ENCODE measurements around the gene LZTS2. TPM values are rescaled to one million over a fixed set of nuclear protein-coding genes. Genes with fewer than 3 reads are reported as not detected.

The LZTS2 gene
- total and polyA plus RNA-seq, 2 of the 8 experiments (the other 6 are each of a cell fraction or from before 2014, with no cell fraction given), result 75.7 to 99.5 TPM

DNA sequence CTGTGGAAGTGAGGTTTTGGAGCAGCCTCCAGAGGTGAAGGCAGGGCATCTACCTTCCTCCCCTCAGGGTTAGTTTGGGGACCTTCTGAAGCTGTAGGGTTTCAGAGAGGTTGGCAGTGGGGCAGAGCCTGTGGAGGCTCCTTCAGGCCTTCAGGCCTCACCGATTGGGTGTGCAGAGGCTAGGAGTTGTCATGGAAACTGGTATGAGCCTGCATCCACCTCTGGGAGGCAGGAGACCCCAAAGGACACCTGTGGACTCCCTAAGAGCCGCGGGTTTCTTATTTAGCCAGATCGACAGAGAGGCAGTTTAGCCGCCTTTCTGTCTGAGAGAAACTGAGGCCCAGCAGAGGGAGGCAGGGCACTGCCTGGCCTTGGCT, 2.0 kb downstream of the LZTS2 start:
- no peak for FAIRE-seq
- no peak overlapping the region; a peak in 1 of 7 replicates for H3K9ac ChIP-seq (replicated peaks in 1 of 4; ENCODE audit: extremely low read depth in 1 of 4, low read depth in 3 of 4, low read length in 3 of 4)
- no peak overlapping the region for H2BK120ac ChIP-seq (replicated peaks; ENCODE audit: low read depth, low read length)
- no peak overlapping the region for H2BK15ac ChIP-seq (ENCODE audit: low read length)
- ChIA-PET CTCF (ENCODE audit: partially characterized antibody) (interaction anchor here (0.9 to 26.8 kb wide), 8 partner anchors 6 to 122 kb away, joined by 3 to 464 read pairs (median 4); partner anchors contain the start of genes LZTS2, MRPL43 and TWNK), POLR2A (ENCODE audit: partially characterized antibody) (interaction anchor here (1.4 to 12.6 kb wide), 3 partner anchors 7 to 12 kb away, joined by 3 to 143 read pairs (median 4); no protein-coding TSS in a partner anchor)
- H2BK12ac ChIP-seq (ENCODE audit: low read depth, low read length), result no peak overlapping the region
- H3K4me1 ChIP-seq (replicated peaks in 1 of 4; ENCODE audit: control insufficient read depth in 3 of 4, insufficient read depth in 4 of 4, low read length in 3 of 4), result peaks cover 4 to 19% (median 10%) of the 10 kb centered on the region in 4 experiments
- peak overlapping the region in 1 of 4 experiments; percentile 90; a peak in 1 of 8 replicates for H3K4me3 ChIP-seq (ENCODE audit: extremely low read depth in 1 of 4, insufficient read depth in 2 of 4, low read depth in 3 of 4, low read length in 4 of 4)
- no peak overlapping the region for H3K23ac ChIP-seq (ENCODE audit: insufficient read length)
- peaks cover 0 to 33% of the 10 kb centered on the region in 2 experiments; a peak in 2 of 4 replicates for H3K79me2 ChIP-seq (ENCODE audit: control insufficient read depth in 1 of 2, insufficient read depth in 2 of 2, low read length in 2 of 2)
- H3K36me3 ChIP-seq (ENCODE audit: control insufficient read depth in 2 of 4, insufficient read depth in 4 of 4, low read length in 3 of 4), result peaks cover 11 to 37% (median 28%) of the 10 kb centered on the region in 4 experiments; a peak in 7 of 8 replicates
- peaks cover 6% of the 10 kb centered on the region; the same call in 1 of the 2 replicates for H3K79me1 ChIP-seq (ENCODE audit: low read depth, low read length)
- 98% methylated on average over 5 of the region's 5 CpGs; no CpG with 5 or more reads in 1 of the 2 experiments for WGBS, 2 experiments (ENCODE audit: extremely low coverage in 1 of 2, insufficient coverage in 1 of 2, insufficient read length in 1 of 2, insufficient replicate concordance in 2 of 2, low coverage in 1 of 2, low lambda C conversion rate in 2 of 2, missing lambda C conversion rate in 1 of 2)
- H4K5ac ChIP-seq (ENCODE audit: insufficient read length, low read depth, low read length), result no peak overlapping the region
- peaks cover 2 to 17% of the 10 kb centered on the region in 2 experiments for H4K20me1 ChIP-seq (replicated peaks in 1 of 2; ENCODE audit: control insufficient read depth in 1 of 2, insufficient read depth in 2 of 2, low read length in 2 of 2)
- no peak overlapping the region for H2AK5ac ChIP-seq (ENCODE audit: low read depth, low read length)
- no peak overlapping the region for H4K91ac ChIP-seq (replicated peaks; ENCODE audit: insufficient read length, low read length)
- no peak overlapping the region for H3K14ac ChIP-seq (ENCODE audit: insufficient read length)
- no peak overlapping the region for H3K4ac ChIP-seq (replicated peaks; ENCODE audit: insufficient read length, low read depth, low read length)
- H2AFZ ChIP-seq (ENCODE audit: low read length), result no peak overlapping the region
- no peaks in the 10 kb centered on the region for H3K27me3 ChIP-seq (replicated peaks in 1 of 4; ENCODE audit: control insufficient read depth in 3 of 4, extremely low read depth in 1 of 4, insufficient read depth in 3 of 4, low read length in 3 of 4)
- no peak overlapping the region for H4K8ac ChIP-seq (ENCODE audit: extremely low read depth, insufficient read depth, low read length)
- no peak overlapping the region for H3K56ac ChIP-seq (replicated peaks; ENCODE audit: insufficient read length, low read depth, low read length)
- H3K9me3 ChIP-seq (ENCODE audit: insufficient read depth in 2 of 2, low read depth in 1 of 2, low read length in 1 of 2), result no peaks in the 10 kb centered on the region
- H3K27ac ChIP-seq (ENCODE audit: low read depth, low read length), result no peak overlapping the region
- H3K23me2 ChIP-seq (ENCODE audit: low read depth, low read length), result peaks cover 17% of the 10 kb centered on the region
- H3K18ac ChIP-seq (ENCODE audit: extremely low read depth, low read length), result no peak overlapping the region
- H3K4me2 ChIP-seq (ENCODE audit: insufficient read depth in 1 of 2, low read depth in 2 of 2, low read length in 2 of 2), result peak overlapping the region in 1 of 2 experiments; percentile 26; a peak in 1 of 4 replicates
- no peak overlapping the region for H2BK20ac ChIP-seq (ENCODE audit: low read length)
- H2BK5ac ChIP-seq (ENCODE audit: low read depth, low read length), result no peak overlapping the region
- DNase-seq (ENCODE audit: low read depth in 1 of 2, low spot score in 2 of 2), result no peak
- TF ChIP-seq TCF12 (IDR thresholded peaks at IDR 0.05; ENCODE audit: low read depth, low read length) (no peak), BACH1 (IDR thresholded peaks at IDR 0.05; ENCODE audit: low read length) (no peak), RAD21 (IDR thresholded peaks at IDR 0.05 in 1 of 2, conservative IDR thresholded peaks at IDR 0.05 in 1 of 2; ENCODE audit: low read depth in 2 of 2, low read length in 2 of 2) (no peak), CBX5 (IDR thresholded peaks at IDR 0.05; ENCODE audit: low read depth, low read length) (no peak), TAF7 (optimal IDR thresholded peaks at IDR 0.05; ENCODE audit: borderline replicate concordance, low read depth, low read length) (no peak), SIN3A (conservative IDR thresholded peaks at IDR 0.05 in 1 of 2, IDR thresholded peaks at IDR 0.05 in 1 of 2; ENCODE audit: low read depth in 1 of 2, low read length in 2 of 2) (no peak)
- TF ChIP-seq, protein P1, sequence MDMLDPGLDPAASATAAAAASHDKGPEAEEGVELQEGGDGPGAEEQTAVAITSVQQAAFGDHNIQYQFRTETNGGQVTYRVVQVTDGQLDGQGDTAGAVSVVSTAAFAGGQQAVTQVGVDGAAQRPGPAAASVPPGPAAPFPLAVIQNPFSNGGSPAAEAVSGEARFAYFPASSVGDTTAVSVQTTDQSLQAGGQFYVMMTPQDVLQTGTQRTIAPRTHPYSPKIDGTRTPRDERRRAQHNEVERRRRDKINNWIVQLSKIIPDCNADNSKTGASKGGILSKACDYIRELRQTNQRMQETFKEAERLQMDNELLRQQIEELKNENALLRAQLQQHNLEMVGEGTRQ (IDR thresholded peaks at IDR 0.05; ENCODE audit: low read length), result no peak
- TF ChIP-seq, protein P2, sequence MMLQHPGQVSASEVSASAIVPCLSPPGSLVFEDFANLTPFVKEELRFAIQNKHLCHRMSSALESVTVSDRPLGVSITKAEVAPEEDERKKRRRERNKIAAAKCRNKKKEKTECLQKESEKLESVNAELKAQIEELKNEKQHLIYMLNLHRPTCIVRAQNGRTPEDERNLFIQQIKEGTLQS (IDR thresholded peaks at IDR 0.05; ENCODE audit: insufficient read depth, low read depth, low read length), result no peak
- TF ChIP-seq, protein P3, sequence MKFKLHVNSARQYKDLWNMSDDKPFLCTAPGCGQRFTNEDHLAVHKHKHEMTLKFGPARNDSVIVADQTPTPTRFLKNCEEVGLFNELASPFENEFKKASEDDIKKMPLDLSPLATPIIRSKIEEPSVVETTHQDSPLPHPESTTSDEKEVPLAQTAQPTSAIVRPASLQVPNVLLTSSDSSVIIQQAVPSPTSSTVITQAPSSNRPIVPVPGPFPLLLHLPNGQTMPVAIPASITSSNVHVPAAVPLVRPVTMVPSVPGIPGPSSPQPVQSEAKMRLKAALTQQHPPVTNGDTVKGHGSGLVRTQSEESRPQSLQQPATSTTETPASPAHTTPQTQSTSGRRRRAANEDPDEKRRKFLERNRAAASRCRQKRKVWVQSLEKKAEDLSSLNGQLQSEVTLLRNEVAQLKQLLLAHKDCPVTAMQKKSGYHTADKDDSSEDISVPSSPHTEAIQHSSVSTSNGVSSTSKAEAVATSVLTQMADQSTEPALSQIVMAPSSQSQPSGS (IDR thresholded peaks at IDR 0.05; ENCODE audit: low read length), result no peak
